ENCODE results near the gene DVL2.

DVL2 gene

DNA sequence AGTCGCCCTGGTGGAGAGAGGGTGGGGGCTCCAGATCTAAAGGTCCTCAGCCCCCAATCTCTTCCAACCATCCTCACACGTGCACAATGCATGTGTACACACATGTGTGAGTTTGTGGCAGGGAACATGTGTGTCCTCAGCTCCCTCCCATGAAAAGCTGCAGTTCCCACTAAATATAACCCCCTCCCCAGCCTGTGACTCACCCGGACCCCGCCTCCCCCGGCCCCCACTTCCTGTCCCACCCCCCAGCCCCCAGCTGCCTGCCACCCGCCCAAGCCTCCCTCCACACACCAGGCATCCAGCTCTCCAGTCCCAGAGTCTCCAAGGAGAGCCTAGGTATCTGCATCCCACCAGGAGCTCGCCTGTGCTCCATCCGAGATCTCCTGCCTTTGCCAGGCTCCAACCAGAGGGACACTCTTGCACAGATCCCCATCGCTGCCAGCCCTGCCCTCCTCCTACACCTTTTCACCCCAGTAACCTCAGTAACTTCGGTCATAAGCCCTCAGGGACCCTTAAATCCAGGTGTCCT is 18.6 kb downstream of the DVL2 start:
- no peak overlapping the region for H3K27ac ChIP-seq
- TF ChIP-seq, protein P1, sequence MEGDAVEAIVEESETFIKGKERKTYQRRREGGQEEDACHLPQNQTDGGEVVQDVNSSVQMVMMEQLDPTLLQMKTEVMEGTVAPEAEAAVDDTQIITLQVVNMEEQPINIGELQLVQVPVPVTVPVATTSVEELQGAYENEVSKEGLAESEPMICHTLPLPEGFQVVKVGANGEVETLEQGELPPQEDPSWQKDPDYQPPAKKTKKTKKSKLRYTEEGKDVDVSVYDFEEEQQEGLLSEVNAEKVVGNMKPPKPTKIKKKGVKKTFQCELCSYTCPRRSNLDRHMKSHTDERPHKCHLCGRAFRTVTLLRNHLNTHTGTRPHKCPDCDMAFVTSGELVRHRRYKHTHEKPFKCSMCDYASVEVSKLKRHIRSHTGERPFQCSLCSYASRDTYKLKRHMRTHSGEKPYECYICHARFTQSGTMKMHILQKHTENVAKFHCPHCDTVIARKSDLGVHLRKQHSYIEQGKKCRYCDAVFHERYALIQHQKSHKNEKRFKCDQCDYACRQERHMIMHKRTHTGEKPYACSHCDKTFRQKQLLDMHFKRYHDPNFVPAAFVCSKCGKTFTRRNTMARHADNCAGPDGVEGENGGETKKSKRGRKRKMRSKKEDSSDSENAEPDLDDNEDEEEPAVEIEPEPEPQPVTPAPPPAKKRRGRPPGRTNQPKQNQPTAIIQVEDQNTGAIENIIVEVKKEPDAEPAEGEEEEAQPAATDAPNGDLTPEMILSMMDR (conservative IDR thresholded peaks at IDR 0.05): no peak

DNA sequence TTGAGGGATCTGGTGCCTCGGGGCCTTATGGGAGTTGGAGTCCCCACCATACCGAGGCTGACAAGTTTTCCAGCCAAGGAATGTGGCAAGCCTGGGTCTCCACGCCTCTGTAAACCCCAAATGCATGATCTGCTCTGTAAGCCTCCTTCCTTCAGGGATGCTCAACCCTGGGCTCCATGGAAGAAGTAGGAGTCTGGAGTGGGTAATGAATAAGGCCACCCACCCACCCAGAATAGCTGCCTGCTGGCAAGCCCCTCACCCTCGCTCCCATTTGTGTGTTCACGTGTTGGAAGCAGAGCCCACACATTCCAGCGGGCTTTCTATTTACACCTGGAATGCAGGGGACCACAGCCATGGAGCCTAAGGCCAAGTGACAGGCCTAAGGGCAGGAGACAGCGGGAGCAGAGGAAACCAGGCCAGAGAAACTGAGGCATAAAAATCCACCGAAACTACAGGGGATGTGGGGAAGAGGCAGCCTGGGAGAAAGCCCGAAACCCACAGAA is 19.1 kb downstream of the DVL2 start:
- peak overlapping the region; percentile 35; the same call in 1 of the 2 replicates for H3K27ac ChIP-seq
- TF ChIP-seq, protein P1 (conservative IDR thresholded peaks at IDR 0.05): 0 out of 2 replicates have a peak, but pooled peaks have one; percentile 6

DNA sequence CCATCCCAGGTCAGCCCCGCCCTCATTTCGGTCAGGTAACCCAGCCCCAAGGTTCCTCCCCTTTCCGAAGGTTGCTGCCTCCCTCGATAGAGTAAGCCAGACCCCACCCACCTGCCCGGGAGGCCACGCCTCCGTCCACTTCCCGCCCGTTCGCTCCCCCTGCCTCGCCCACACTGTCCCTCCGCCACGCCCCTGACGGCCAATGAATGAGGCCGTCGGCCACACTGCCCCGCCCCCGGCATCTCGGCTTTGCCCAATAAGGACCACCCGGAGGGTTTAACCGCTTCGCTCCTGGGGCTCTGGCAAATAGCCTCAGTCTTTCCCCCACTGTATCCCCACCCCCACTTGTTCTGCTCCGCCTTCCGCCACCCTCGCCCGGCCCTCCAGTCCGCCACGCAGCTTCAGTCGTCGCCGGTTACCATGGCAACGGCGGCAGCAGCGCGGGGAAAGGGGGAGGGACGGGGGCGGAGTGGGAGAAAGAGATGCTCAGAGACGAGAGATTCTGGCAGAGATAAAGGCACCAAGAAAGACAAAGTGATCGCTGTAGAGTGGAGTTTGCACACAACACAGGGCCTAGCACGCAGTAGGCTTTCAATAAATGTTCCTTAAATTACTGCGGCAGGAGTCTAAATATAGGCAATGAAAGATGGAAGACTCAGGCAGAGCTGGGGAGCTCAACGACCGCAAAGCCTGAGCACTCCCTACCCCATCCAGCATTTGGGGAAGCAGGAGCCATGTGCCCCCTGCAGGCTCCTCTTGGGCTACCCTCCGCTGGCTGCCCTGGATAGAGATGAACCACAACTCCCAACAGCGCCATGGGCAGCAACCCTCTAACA is 19.8 kb downstream of the DVL2 start:
- peak overlapping the region; percentile 35; the same call in 1 of the 2 replicates for H3K27ac ChIP-seq
- TF ChIP-seq, protein P1 (conservative IDR thresholded peaks at IDR 0.05): peak; percentile 54

DNA sequence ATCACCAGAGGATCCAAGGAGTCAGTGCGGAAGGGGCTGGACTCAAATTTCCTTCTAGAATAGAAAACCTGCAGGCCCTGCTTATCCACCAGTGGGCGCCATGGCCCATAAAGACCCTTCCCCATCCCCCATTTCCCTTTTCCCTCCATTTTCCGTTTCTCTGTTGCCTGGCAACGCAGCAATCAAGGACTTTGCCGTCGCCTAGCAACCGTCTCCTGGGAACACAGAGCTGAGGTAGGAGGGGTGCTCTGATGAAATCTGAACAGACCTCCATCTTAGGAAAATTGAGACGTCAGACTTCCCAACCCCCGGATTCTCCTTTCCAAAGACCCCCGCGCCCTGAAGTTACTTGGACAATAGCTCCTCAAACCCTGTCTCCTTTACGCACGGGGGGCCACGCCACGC is 20.4 kb downstream of the DVL2 start:
- TF ChIP-seq, protein P1 (conservative IDR thresholded peaks at IDR 0.05): peak; percentile 21; the same call in 1 of the 2 replicates
- H3K27ac ChIP-seq: no peak overlapping the region

DNA sequence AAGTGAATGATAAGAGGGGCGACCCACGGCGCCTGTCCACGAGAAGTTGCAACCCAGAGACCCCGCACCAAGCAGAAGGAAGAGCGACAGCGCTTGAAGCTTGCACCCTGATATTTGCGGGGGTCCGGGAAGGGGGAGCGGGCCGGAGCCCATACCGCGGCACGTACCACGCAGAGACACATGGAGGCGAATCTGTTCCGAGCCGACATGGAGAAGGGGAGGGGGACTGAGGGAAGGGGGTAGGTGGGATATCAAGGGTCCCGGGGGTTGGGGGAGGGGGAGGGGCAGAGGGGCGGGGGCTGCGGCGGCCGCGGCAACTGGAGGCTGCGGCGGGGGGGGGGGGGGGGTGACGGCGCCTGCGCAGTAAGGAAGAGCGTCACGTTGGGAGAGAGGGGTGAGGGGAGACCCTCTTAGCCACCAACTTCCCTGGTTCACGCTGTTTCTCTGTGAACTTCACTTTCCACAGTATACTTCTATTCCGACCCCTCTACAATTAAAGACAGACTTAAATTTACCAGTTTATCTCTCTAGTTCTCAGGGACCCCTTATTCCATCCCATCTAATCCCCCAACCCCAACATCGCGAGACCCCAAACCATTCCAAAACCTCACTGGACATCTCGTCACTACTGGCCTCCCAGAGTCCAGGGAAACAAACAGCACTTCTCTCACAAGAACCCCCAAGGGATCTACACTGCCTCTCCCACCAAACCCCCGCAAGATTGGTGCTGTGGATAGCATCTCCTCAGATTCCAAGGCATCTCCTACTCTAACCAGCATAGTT is 22.6 kb downstream of the DVL2 start:
- H3K27ac ChIP-seq: no peak overlapping the region
- TF ChIP-seq, protein P1 (conservative IDR thresholded peaks at IDR 0.05): no peak

DNA sequence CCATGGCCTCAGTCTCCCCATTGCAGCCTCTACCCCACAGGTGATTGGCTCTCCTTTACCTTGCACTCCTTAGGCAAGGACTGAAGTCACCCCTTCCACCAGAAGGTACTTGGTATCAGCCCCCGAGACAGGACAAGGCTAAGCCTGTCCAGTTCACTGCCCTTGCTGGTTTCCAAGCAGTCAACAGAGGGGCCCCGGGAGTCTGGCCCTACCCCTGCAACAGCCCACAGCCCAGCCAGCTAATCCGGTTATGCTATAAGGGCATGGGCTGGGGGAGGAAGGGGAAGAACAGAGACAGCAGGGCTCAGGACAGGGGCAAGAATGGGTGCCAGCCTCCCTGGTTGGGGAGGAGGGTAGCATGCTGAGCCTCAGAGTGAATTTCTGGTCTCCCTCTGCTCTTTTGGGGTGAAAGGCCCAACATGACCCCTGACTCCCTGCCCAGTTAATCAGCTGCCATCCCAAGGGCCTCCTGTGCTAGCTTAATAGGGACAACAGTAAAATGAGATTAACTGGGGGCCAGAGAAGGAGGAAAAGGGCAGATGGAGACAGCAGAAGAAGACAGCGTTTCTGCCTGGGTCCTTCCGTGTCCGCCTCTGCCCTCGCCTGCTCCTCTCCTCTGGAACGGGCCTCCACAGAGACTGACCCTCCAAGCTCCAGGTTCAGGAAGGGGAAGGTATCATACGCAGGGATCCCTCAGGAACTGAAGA is 25.4 kb downstream of the DVL2 start:
- TF ChIP-seq, protein P1 (conservative IDR thresholded peaks at IDR 0.05): no peak
- no peak overlapping the region for H3K27ac ChIP-seq

All from VCaP (cell line).